CD4-positive, alpha-beta T cell treated with Interleukin-21 for 1 hour (primary cell): ENCODE results near the gene HIF1A.
A peak's percentile ranks its signal among the peaks of the same experiment; 100 is the strongest.
"Not testable (repeated sequence)": the region's sequence is repeated elsewhere in the genome, so short reads cannot be mapped to it uniquely, and the experiment has no call there.

Experiments used
- DNase-seq: peaks from one replicate; pipeline ENCODE4 v3.0.0-alpha.2; 2020

Gene HIF1A

GRCh38 chr14:61710853-61711817 is 15.8 kb downstream of the HIF1A start:
- no peak for DNase-seq

- no peak for DNase-seq
Observed at GRCh38 chr14:61712137-61712536, 16.8 kb downstream of the HIF1A start.

- DNase-seq, result no peak
Observed at GRCh38 chr14:61713724-61714437, 18.6 kb downstream of the HIF1A start.

- no peak for DNase-seq
Observed at GRCh38 chr14:61716956-61717355, 21.6 kb downstream of the HIF1A start.

GRCh38 chr14:61718039-61718438 is 22.7 kb downstream of the HIF1A start:
- no peak for DNase-seq

GRCh38 chr14:61719344-61720293 is 24.3 kb downstream of the HIF1A start:
- DNase-seq, result peak; percentile 38

GRCh38 chr14:61720294-61720661 is 25.0 kb downstream of the HIF1A start:
- DNase-seq, result no peak

- DNase-seq, result no peak
Observed at GRCh38 chr14:61720741-61721140, 25.4 kb downstream of the HIF1A start.

GRCh38 chr14:61724133-61724532 is 28.8 kb downstream of the HIF1A start:
- DNase-seq, result no peak

- DNase-seq, result no peak
Observed at GRCh38 chr14:61726778-61727658, 31.7 kb downstream of the HIF1A start.

- peak; percentile 44 for DNase-seq
Observed at GRCh38 chr14:61730756-61731373, 35.6 kb downstream of the HIF1A start.

GRCh38 chr14:61733972-61734371 is 38.7 kb downstream of the HIF1A start:
- no peak for DNase-seq

GRCh38 chr14:61736751-61737150 is 41.4 kb downstream of the HIF1A start:
- DNase-seq, result no peak

- DNase-seq, result no peak
Observed at GRCh38 chr14:61737915-61738314, 42.6 kb downstream of the HIF1A start.

- no peak for DNase-seq
Observed at GRCh38 chr14:61739133-61739532, 43.8 kb downstream of the HIF1A start.

- no peak for DNase-seq
Observed at GRCh38 chr14:61742371-61742770, 47.1 kb downstream of the HIF1A start.

- DNase-seq, result no peak
Observed at GRCh38 chr14:61744238-61744637, 48.9 kb downstream of the HIF1A start.

- not testable (repeated sequence) for DNase-seq
Observed at GRCh38 chr14:61746346-61746745, 51.0 kb downstream of the HIF1A start.

- no peak for DNase-seq
Observed at GRCh38 chr14:61746881-61747280, 51.6 kb downstream of the HIF1A start.

GRCh38 chr14:61747342-61747741 is 52.0 kb downstream of the HIF1A start:
- no peak for DNase-seq

- DNase-seq, result no peak
Observed at GRCh38 chr14:61749264-61749663, 54.0 kb downstream of the HIF1A start.
